Activated naive CD8-positive, alpha-beta T cell (primary cell): ENCODE data around the gene CD34.

Experiments
- H3K27ac Mint-ChIP-seq: one replicate; pipeline ENCODE4 v1.8.0; 2021; ENCODE audit warnings: mixed read lengths
- H3K27me3 Mint-ChIP-seq: one replicate; pipeline ENCODE4 v1.8.0; 2021; ENCODE audit warnings: mixed read lengths
- H3K36me3 Mint-ChIP-seq: one replicate; pipeline ENCODE4 v1.8.0; 2021; ENCODE audit warnings: mixed read lengths
- H3K4me1 Mint-ChIP-seq: one replicate; pipeline ENCODE4 v1.8.0; 2021; ENCODE audit warnings: low read depth, mixed read lengths
- H3K4me3 Mint-ChIP-seq: one replicate; pipeline ENCODE4 v1.8.0; 2021; ENCODE audit warnings: mild to moderate bottlenecking, mixed read lengths
- H3K9me3 Mint-ChIP-seq: one replicate; pipeline ENCODE4 v1.8.0; 2021; ENCODE audit warnings: low read depth, mixed read lengths

Gene CD34

DNA sequence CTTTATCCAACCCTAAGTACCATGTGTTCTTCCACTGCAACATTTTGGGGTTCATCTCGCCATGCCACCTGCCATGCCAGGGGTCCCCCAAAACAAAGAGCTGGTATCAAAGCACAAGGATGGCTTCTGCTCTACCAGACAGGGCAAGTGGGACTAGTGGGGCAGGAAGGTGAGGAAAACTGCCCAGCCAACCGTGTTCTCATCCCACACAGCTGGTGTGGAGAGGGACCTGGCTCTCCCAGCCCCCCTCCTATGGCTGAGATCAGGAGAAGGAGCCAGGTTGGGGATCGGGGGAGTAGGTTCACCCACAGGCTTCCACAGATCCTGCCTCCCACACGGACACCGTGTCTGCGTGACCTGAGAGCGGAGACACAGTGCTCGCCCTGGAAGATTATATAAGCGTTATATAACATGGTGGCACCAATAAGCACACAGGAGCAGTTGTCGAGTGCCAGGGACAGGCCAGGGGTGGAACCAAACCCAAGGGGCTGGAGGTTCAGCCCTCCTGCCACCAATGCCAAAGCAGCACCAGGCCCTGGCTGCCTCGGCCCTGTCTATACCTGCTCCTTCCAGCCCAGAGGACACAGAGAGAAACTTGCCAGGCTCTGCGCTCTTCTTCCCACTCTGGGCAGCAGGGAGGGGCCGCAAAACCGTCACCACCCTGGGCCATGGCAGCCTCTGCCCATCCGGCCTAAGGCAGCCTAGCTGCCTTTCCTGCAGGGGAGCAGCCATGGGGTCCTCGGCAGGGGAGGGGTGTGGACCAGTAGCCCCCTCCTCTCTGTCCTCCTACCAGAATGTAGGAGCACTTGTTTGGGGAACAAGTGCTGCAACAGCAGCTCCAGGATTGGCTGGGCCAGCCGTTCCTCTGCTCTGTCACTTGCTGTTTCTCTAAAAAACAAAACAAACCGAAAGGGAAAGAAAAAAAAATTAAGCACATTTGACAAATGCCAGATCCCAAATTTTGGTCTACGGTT is 43.5 kb downstream of the CD34 start:
- Mint-ChIP-seq H3K27me3 (no peaks in the 10 kb centered on the region), H3K9me3 (no peaks in the 10 kb centered on the region), H3K36me3 (peaks cover 5% of the 10 kb centered on the region), H3K4me3 (peak overlapping the region; percentile 94), H3K27ac (peak overlapping the region; percentile 91), H3K4me1 (peaks cover 86% of the 10 kb centered on the region)

DNA sequence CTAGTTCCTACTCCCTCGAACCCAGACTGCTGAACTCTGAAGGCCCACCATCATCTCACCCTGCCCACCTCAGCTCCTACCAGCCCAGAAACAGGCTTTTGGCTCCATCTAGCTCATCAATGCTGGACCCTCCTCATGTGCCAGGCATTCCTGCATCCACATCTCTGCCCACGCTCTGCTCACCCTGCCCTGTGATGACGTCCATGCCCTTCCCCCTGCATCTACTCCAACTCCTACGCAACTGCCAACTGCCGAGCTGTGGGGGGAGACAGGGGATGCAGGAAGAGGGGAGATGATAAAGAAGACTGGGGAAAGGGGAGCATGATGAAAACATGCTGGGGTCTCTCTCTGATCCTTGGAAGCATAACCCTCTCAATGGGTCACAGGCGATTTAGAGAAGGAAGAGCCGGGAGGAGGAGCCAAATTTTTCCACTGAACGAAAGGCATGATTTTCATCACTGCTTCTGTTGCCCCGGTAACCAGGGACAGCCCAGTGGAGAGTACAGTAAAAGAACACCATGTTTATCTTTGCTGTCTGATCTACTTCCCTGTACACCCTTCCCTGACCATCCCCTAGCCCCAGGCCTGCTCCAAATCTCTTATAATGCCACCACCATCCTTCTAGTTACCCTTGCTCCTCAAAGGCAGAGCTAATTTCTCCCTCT is 44.3 kb downstream of the CD34 start:
- H3K27me3 Mint-ChIP-seq = no peaks in the 10 kb centered on the region
- peaks cover 81% of the 10 kb centered on the region for H3K4me1 Mint-ChIP-seq
- H3K27ac Mint-ChIP-seq = peak overlapping the region; percentile 91
- peak overlapping the region; percentile 94 for H3K4me3 Mint-ChIP-seq
- H3K36me3 Mint-ChIP-seq = peaks cover 5% of the 10 kb centered on the region
- no peaks in the 10 kb centered on the region for H3K9me3 Mint-ChIP-seq

DNA sequence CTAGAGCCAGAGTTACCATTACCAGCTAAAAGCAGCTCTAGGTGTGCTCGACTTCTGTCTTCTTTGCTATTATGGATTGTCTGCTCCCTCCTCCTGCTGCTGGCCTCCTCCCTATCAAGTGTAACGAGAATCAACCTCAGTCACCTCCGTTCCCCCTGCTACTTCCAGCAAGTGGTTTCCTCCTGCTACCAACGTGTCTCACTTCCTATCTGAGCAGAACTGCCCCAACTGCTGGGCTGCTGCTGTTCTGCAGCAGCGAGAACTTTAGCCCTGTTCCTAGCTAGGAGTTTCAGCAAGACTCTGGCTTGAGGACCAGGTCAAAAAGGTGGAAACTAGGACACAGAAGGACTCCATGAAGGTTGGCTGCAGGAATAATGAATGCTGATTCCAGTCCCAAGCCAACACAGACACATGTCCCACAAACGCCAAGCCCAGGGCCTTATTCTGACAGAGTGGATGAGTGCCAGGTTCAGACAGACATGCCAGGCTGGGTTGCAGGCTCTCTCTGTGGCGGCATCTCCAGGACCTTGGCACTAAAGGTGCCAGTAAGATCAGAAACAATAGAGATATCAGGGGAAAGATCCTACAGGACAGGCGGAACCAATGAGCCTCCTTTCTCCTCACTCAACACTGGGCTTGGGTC is 46.9 kb downstream of the CD34 start:
- H3K27ac Mint-ChIP-seq = peak overlapping the region; percentile 90
- no peaks in the 10 kb centered on the region for H3K27me3 Mint-ChIP-seq
- H3K4me3 Mint-ChIP-seq = peak overlapping the region; percentile 53
- H3K36me3 Mint-ChIP-seq = peaks cover 5% of the 10 kb centered on the region
- peaks cover 57% of the 10 kb centered on the region for H3K4me1 Mint-ChIP-seq
- no peaks in the 10 kb centered on the region for H3K9me3 Mint-ChIP-seq

DNA sequence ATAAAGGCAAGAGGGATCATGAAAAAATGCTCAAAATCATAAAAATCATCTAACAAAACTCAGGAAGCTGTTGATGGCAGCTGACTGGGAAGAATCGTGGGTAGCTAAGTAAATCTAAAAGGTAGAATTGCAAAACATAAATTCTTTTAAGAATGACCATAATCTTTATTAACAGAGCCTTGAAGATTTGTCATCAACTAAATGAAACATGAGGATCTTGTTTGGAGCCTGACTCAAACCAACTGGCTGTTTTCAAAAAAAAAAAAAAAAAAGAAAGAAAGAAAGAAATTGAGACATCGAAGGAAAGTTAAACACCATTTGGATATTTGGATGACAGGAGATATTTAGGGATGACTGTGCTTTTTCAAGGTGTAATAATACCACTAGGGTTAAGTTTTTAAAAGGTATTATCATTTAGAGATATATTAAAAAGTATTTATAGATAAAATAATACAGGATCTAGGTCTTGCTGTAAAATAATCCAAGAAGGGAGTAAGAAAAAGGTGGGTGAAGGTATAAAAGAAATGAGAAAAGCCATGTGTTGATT is 48.6 kb downstream of the CD34 start:
- Mint-ChIP-seq H3K27ac (peak overlapping the region; percentile 90), H3K27me3 (no peaks in the 10 kb centered on the region), H3K4me3 (peak overlapping the region; percentile 2), H3K36me3 (peaks cover 5% of the 10 kb centered on the region), H3K4me1 (peaks cover 49% of the 10 kb centered on the region), H3K9me3 (no peaks in the 10 kb centered on the region)

DNA sequence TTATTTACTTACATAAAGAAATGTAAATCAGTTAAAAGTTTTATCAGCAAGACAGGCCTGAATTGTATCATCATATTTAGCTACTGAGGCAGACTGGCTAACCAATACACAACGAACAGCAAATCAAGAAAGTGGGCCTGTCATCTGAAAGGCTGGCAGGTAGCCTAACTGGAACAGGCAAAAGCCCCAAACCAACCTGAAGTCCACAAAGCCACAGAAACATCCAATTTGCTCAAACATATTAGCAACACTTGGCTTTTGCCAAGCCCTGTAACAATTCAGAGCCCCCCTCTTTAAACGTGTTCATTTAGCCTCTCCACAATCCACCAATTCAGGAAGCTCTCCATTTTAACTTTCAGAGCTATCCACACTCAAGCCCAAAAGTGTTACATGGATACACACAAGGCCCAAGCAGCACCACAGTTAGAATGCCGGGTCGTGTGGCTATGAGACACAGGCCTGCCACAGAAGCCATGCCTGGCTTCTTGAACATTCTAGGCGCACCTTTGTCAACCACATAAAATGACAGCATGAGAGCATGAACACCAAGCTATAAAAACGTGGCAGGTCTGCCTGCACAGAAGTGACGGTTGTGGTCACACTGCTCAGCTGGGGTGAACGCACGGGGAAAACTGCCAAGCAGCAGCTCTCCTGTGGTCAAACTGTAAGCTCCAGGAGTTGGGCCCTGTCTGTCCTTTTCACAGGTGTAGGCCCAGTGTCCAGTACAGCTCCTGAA is 49.3 kb downstream of the CD34 start:
- Mint-ChIP-seq H3K27me3 (no peaks in the 10 kb centered on the region), H3K36me3 (peaks cover 5% of the 10 kb centered on the region), H3K9me3 (no peaks in the 10 kb centered on the region), H3K27ac (no peak overlapping the region), H3K4me3 (peak overlapping the region; percentile 68), H3K4me1 (peaks cover 47% of the 10 kb centered on the region)

DNA sequence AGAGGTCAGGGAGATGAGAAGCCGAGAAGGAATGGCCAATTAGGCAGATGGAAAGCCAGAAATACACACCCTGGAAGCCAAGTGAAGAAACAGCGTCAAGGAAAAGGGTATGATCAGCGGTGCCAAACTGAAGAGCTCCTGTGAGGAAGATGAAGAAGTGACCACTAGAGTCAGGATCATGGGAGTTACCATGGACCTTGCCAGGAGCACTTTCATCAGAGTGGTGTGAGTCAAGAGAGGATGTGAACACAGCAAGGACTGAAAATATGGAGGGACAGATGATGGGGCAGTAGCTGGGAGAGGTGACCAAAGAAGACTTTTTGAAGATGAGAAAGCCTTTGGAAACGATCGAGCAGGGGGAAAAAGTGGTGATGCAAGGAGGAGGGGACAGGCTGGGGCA is 50.4 kb downstream of the CD34 start:
- Mint-ChIP-seq H3K4me1 (peaks cover 47% of the 10 kb centered on the region), H3K36me3 (peaks cover 5% of the 10 kb centered on the region), H3K27me3 (no peaks in the 10 kb centered on the region), H3K9me3 (no peaks in the 10 kb centered on the region), H3K4me3 (no peak overlapping the region), H3K27ac (no peak overlapping the region)

DNA sequence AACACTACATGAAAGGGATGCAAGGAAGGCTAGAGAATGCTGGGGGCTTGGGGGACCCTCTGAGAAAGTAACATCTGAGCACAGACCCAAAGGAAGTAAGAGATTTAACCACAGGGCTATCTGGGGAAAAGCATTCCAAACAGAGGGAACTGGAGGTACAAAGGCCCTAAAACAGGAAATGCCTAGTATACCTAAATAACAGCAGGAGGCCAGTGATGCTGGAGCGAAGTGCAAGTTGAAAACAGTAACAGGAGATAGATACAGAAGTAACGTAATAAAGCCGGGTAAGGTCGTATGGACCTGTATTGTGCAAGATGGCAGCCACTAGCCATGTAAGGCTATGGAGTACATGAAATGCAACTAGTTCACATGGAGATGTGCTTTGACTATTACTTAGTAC is 52.1 kb downstream of the CD34 start:
- peaks cover 40% of the 10 kb centered on the region for H3K4me1 Mint-ChIP-seq
- no peak overlapping the region for H3K4me3 Mint-ChIP-seq
- no peaks in the 10 kb centered on the region for H3K27me3 Mint-ChIP-seq
- no peak overlapping the region for H3K27ac Mint-ChIP-seq
- no peaks in the 10 kb centered on the region for H3K9me3 Mint-ChIP-seq
- peaks cover 5% of the 10 kb centered on the region for H3K36me3 Mint-ChIP-seq

DNA sequence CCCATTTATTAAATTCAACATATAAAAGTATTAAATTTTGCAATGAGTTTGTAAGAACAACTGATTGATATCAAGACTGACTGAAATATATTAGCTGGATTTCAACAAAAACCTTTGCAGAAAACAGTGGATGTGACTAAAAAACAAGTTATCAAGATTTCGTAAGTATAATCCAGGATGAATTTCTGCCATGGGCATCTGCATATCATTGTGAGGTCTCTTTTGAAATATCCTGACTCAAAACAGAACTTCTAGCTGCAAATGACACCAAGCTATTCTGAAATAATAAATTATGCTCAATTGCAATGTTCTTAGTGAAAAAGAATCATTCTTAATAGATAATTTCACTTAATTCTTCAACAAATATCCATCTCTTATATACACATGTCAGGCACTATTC is 52.6 kb downstream of the CD34 start:
- Mint-ChIP-seq H3K27ac (no peak overlapping the region), H3K27me3 (no peaks in the 10 kb centered on the region), H3K36me3 (peaks cover 4% of the 10 kb centered on the region), H3K9me3 (no peaks in the 10 kb centered on the region), H3K4me1 (peaks cover 41% of the 10 kb centered on the region), H3K4me3 (no peak overlapping the region)

DNA sequence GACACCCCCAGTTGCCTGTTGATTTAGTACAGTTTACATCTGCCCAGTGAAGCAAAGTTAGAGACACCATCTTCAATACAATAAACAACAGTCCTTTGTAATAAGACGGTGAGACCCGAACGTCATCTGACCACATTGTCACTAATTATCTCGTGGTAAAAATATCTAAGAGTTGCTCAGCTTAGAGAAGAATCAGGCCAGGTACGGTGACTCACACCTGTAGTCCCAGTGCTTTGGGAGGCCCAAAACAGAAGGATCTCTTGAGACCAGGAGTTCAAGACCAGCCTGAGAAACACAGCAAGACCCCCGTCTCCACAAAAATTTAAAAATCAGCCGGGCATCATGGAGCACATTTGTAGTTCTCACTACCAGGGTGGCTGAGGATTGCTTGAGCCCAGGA is 53.5 kb downstream of the CD34 start:
- no peaks in the 10 kb centered on the region for H3K27me3 Mint-ChIP-seq
- H3K9me3 Mint-ChIP-seq = no peaks in the 10 kb centered on the region
- H3K4me3 Mint-ChIP-seq = no peak overlapping the region
- H3K4me1 Mint-ChIP-seq = peaks cover 41% of the 10 kb centered on the region
- H3K27ac Mint-ChIP-seq = no peak overlapping the region
- H3K36me3 Mint-ChIP-seq = no peaks in the 10 kb centered on the region

DNA sequence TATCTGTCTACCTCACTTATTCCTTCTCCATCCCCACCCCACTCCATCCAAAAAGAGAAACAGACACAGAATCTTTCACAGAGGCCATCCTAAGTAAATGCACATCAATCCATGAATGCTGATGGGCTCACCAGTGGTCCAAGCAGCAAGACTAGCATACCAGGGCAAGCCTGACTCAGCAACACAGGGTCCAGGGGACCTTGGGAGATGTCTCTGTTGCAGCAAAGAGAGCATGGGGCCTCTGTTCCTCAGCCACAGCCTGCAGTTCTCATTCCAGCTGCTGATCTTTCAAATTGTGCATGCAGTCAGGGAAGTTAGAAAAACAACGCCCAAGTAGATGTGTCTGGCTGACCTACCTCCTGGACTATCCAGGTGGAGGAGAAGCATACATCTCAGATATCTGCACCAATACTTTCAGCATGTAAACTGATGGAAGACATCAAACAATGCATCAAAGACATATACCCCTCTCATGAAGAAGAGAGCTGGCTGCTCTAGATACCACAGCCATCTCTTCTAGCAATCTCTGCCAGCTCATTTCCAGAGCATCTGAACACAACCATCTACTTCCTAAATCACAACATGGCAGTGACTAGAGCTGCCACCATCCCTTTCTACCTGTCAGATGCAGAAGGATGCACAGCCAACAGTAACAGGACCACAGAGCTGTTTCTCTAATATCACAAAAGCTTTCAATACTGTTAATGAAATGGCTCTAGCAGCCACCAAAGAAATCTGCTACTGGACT is 54.5 kb downstream of the CD34 start:
- Mint-ChIP-seq H3K4me3 (no peak overlapping the region), H3K9me3 (no peaks in the 10 kb centered on the region), H3K27me3 (no peaks in the 10 kb centered on the region), H3K4me1 (peaks cover 50% of the 10 kb centered on the region), H3K36me3 (no peaks in the 10 kb centered on the region), H3K27ac (peak overlapping the region; percentile 2)

DNA sequence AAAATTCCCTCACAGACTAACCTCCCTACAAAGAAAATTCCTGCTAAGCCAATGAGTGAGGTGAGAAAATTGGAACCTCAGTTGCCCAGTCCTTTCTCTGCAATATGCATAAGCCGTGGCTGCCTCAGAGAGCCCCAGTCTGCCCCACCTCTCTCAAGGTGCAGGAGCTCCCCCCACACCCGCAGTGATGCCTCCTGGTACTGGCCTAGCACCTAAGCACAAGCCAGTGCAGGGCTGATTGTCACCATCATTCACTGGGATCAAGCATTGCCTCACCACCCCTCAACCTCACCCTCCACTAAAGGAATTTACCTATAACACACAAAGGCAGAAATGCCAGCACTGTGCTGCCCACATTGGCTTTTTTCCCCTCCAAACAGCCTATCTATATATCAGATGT is 56.9 kb downstream of the CD34 start:
- Mint-ChIP-seq H3K4me3 (no peak overlapping the region), H3K36me3 (no peaks in the 10 kb centered on the region), H3K27ac (no peak overlapping the region), H3K4me1 (peaks cover 73% of the 10 kb centered on the region), H3K9me3 (no peaks in the 10 kb centered on the region), H3K27me3 (no peaks in the 10 kb centered on the region)

DNA sequence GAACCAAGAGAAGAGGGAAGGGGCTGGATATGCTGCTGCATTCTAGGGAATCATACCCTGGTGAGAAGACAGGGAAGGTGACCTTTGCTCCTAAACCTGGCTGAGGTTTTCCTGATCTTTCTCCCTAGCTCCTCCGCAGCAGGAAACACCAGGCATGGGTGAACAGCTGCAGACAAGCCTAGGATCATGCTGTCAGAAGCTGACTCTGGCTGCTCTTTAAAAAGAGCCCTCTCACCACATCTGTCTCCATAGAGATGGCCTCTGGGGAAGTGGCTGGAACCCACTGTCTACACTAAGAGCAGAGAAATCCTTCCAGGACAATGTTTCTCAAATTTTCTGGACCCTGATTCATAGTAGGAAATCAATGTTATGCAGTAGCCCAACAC is 57.6 kb downstream of the CD34 start:
- H3K4me1 Mint-ChIP-seq = peaks cover 79% of the 10 kb centered on the region
- H3K27ac Mint-ChIP-seq = peak overlapping the region; percentile 72
- H3K9me3 Mint-ChIP-seq = no peaks in the 10 kb centered on the region
- H3K4me3 Mint-ChIP-seq = peak overlapping the region; percentile 47
- no peaks in the 10 kb centered on the region for H3K36me3 Mint-ChIP-seq
- no peaks in the 10 kb centered on the region for H3K27me3 Mint-ChIP-seq

DNA sequence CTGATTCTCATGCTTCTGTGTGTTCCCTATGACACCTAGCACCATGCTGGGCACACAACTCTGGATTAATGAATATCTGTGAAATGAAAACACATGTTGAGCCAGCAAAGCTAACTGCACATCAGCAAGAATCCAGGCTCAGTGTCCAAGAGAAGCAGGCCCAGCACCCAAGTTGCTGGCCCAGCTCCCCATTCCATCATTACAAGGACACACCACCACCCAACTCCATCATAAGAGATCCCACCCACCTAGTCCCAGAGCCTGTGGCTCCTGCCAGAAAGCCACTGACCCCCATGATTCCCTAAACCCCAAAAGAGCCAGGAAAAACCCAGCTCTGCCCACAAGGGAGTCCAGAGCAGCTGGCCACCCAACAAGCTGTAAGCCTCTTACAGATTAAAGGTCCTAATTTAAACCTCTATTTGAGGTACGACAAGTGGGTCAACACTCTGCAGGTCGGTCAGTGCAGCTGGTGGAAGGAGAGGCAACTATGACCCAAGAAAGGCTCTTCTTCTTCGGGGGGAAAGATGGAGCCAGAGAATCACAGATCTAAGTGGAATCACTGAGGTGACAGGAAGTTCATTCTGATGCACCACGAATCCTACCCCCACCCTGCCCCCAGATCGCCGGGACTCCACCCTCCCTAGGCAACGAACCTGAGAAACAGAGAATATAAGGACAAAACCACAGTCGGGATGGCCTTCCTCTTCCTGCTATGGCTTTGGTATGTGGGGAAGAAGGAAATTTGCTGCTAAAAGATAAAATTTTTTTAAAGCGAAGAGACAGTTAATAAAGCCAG is 58.2 kb downstream of the CD34 start:
- Mint-ChIP-seq H3K27me3 (no peaks in the 10 kb centered on the region), H3K4me3 (peak overlapping the region; percentile 47), H3K9me3 (no peaks in the 10 kb centered on the region), H3K27ac (peak overlapping the region; percentile 72), H3K4me1 (peaks cover 85% of the 10 kb centered on the region), H3K36me3 (peaks cover 3% of the 10 kb centered on the region)
